Hepatocyte (in vitro differentiated cells): ENCODE measurements around the gene ANKRD28. TPM values are rescaled to one million over a fixed set of nuclear protein-coding genes. Genes with fewer than 3 reads are reported as not detected.

Experiments used
- DNase-seq: peaks from one replicate; pipeline ENCODE4 v3.0.0-alpha.2; 2016; ENCODE audit warnings: low spot score
- H2AFZ ChIP-seq: fragments of 200-600 bp; sonication (generic); 2 replicates; pipeline ENCODE4 v1.6.0; 2016; ENCODE audit warnings: antibody characterized with exemption, mild to moderate bottlenecking
- H3K27ac ChIP-seq: fragments of 200-600 bp; sonication (generic); 2 replicates; pipeline ENCODE4 v1.5.1; 2016; ENCODE audit warnings: mild to moderate bottlenecking
- H3K27me3 ChIP-seq: fragments of 200-600 bp; sonication (generic); 2 replicates; pipeline ENCODE4 v1.6.1; 2016
- H3K36me3 ChIP-seq: fragments of 200-600 bp; sonication (generic); replicated peaks from 2 replicates; pipeline ENCODE4 v1.5.1; 2016; ENCODE audit warnings: low read depth; ENCODE audit not compliant: insufficient read depth
- H3K4me1 ChIP-seq: fragments of 200-600 bp; sonication (generic); 2 replicates; pipeline ENCODE4 v1.5.1; 2016; ENCODE audit warnings: mild to moderate bottlenecking, moderate library complexity; ENCODE audit not compliant: insufficient read depth
- H3K4me2 ChIP-seq: fragments of 200-600 bp; sonication (generic); 2 replicates; pipeline ENCODE4 v1.6.0; 2016
- H3K4me3 ChIP-seq: fragments of 200-600 bp; sonication (generic); 2 replicates; pipeline ENCODE4 v1.5.1; 2016; ENCODE audit warnings: mild to moderate bottlenecking
- H3K79me2 ChIP-seq: fragments of 200-600 bp; sonication (generic); 2 replicates; pipeline ENCODE4 v1.6.0; 2017; ENCODE audit warnings: mild to moderate bottlenecking
- H3K9me2 ChIP-seq: fragments of 200-600 bp; sonication (generic); replicated peaks from 2 replicates; pipeline ENCODE4 v1.6.0; 2017; ENCODE audit warnings: mild to moderate bottlenecking; ENCODE audit not compliant: insufficient read depth
- H3K9me3 ChIP-seq: fragments of 200-600 bp; sonication (generic); 2 replicates; pipeline ENCODE4 v1.5.1; 2016; ENCODE audit warnings: low read depth, mild to moderate bottlenecking
- H4K20me1 ChIP-seq: fragments of 200-600 bp; sonication (generic); 2 replicates; pipeline ENCODE4 v1.6.0; 2016; ENCODE audit warnings: mild to moderate bottlenecking; ENCODE audit not compliant: insufficient read depth, poor library complexity, severe bottlenecking
- EZH2 ChIP-seq: fragments of 200-600 bp; sonication (generic); IDR thresholded peaks from 2 replicates; pipeline ENCODE4 v1.6.1; 2016; ENCODE audit warnings: antibody characterized with exemption, mild to moderate bottlenecking, borderline replicate concordance
- EZH2phosphoT487 ChIP-seq: fragments of 200-600 bp; sonication (generic); IDR thresholded peaks from one replicate; pipeline ENCODE4 v1.6.1; 2018; ENCODE audit warnings: antibody characterized with exemption, mild to moderate bottlenecking, low read depth, moderate library complexity; ENCODE audit not compliant: unreplicated experiment, severe bottlenecking
- WGBS: methylation state at CpG from one replicate; pipeline ENCODE4 v1.1.6; 2016; ENCODE audit warnings: low lambda C conversion rate; ENCODE audit errors: missing lambda C conversion rate; 5-methylcytosine and 5-hydroxymethylcytosine counted together
- polyA plus RNA-seq: library from polyadenylated mRNA; unstranded; fragments of >200 nt; fragmentation: Nextera tagmentation; extraction: Ambion mirVana; gene quantifications from 2 replicates; pipeline ENCODE4 v1.2.1, GENCODE V29; 2016
- total RNA-seq: library from RNA; depleted of rRNA; stranded (reverse); fragments of >200 nt; gene quantifications from 2 replicates; pipeline ENCODE4 v1.2.3, GENCODE V29; 2014
- TF ChIP-seq, protein P1 (sequence below): fragments of 200-600 bp; sonication (generic); IDR thresholded peaks from 2 replicates; pipeline ENCODE4 v1.5.1; 2016; ENCODE audit warnings: antibody characterized with exemption, mild to moderate bottlenecking; ENCODE audit not compliant: poor library complexity

ANKRD28 gene
- total and polyA plus RNA-seq, 2 experiments from 2014 or later: 12.3 to 40.6 TPM

DNA sequence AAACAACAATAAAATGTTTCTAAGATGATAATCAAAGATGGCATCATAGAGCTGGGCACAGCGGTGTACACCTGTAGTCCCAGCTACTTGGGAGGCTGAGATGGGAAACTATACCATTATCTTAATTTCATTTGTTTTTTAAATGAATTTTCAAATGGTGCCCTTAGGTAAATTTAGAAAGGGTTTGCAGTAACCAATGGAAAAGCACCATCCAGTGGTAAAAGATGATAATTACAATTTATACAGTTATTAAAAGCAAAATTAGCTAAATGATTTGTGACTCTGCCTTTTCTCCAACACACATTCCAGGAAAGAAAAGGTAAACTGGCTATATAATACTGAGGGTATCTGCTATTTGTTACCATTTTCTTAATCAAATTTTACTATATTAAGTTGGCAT lies 14.4 kb upstream of the ANKRD28 start:
- Histone ChIP-seq H3K9me2 (no peaks in the 10 kb centered on the region), H2AFZ (no peak overlapping the region), H4K20me1 (no peaks in the 10 kb centered on the region), H3K79me2 (peaks cover 43% of the 10 kb centered on the region), H3K27me3 (no peaks in the 10 kb centered on the region), H3K36me3 (no peaks in the 10 kb centered on the region), H3K4me1 (no peaks in the 10 kb centered on the region), H3K4me3 (no peak overlapping the region), H3K9me3 (no peaks in the 10 kb centered on the region), H3K27ac (no peak overlapping the region), H3K4me2 (no peak overlapping the region)
- TF ChIP-seq EZH2phosphoT487 (no peak), EZH2 (no peak)
- TF ChIP-seq, protein P1, sequence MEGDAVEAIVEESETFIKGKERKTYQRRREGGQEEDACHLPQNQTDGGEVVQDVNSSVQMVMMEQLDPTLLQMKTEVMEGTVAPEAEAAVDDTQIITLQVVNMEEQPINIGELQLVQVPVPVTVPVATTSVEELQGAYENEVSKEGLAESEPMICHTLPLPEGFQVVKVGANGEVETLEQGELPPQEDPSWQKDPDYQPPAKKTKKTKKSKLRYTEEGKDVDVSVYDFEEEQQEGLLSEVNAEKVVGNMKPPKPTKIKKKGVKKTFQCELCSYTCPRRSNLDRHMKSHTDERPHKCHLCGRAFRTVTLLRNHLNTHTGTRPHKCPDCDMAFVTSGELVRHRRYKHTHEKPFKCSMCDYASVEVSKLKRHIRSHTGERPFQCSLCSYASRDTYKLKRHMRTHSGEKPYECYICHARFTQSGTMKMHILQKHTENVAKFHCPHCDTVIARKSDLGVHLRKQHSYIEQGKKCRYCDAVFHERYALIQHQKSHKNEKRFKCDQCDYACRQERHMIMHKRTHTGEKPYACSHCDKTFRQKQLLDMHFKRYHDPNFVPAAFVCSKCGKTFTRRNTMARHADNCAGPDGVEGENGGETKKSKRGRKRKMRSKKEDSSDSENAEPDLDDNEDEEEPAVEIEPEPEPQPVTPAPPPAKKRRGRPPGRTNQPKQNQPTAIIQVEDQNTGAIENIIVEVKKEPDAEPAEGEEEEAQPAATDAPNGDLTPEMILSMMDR: peak; percentile 53
- peak; percentile 19 for DNase-seq
- WGBS: 100% methylated on average over 1 of the region's 1 CpG

DNA sequence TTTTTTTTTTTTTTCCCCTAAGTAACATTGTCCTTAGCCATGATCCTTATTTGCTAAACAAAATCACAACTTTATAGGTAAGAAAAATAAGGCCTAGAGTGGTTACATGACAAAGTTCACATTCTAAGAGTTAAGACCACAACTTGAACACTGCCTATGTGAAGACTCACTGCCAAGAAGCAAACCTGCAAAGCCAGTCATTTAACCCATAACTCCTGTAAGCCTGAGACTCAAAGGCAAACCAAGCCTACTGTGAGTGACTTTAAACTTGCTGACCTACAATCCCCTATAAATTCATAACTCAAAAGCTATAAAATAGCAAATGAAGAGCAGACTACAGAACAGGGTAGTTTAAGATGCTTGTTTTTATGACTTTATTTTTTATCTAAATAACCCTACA lies 12.9 kb upstream of the ANKRD28 start:
- Histone ChIP-seq H3K4me3 (no peak overlapping the region), H4K20me1 (no peaks in the 10 kb centered on the region), H3K27ac (no peak overlapping the region), H3K36me3 (no peaks in the 10 kb centered on the region), H3K4me1 (no peaks in the 10 kb centered on the region), H3K4me2 (no peak overlapping the region), H3K27me3 (no peaks in the 10 kb centered on the region), H3K9me3 (no peaks in the 10 kb centered on the region), H2AFZ (no peak overlapping the region), H3K9me2 (no peaks in the 10 kb centered on the region), H3K79me2 (peaks cover 37% of the 10 kb centered on the region)
- no peak for DNase-seq
- TF ChIP-seq, protein P1: no peak
- no peak for TF ChIP-seq EZH2
- TF ChIP-seq EZH2phosphoT487: no peak

DNA sequence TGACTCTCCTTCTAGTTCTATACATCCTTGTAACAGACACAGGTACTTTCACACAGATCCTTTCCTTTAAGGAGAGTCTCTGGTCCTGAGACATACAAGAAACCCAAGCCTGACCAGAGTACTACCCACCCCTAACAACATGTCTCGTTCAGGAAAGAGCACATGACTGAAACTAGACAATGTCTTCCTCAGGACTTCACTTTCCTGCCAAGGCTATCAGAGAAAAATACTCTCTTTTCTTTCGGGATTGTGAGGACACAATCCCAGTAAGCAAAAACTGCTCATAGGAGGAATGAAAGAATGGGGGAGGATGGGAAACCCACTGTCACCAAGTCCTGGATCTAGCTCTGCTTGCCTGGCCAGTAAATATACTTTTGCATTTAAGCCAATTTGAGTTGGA lies 11.5 kb upstream of the ANKRD28 start:
- peaks cover 6% of the 10 kb centered on the region for H3K4me1 ChIP-seq
- whole genome bisulfite sequencing: 93% methylated on average over 2 of the region's 2 CpGs
- H3K27me3 ChIP-seq: no peaks in the 10 kb centered on the region
- no peak overlapping the region for H2AFZ ChIP-seq
- H3K4me2 ChIP-seq: no peak overlapping the region
- peaks cover 25% of the 10 kb centered on the region for H3K79me2 ChIP-seq
- no peak overlapping the region for H3K4me3 ChIP-seq
- H3K36me3 ChIP-seq: no peaks in the 10 kb centered on the region
- H3K27ac ChIP-seq: no peak overlapping the region
- no peak for DNase-seq
- TF ChIP-seq EZH2 (no peak), EZH2phosphoT487 (no peak)
- TF ChIP-seq, protein P1: no peak
- H4K20me1 ChIP-seq: no peaks in the 10 kb centered on the region
- no peaks in the 10 kb centered on the region for H3K9me2 ChIP-seq
- H3K9me3 ChIP-seq: no peaks in the 10 kb centered on the region

DNA sequence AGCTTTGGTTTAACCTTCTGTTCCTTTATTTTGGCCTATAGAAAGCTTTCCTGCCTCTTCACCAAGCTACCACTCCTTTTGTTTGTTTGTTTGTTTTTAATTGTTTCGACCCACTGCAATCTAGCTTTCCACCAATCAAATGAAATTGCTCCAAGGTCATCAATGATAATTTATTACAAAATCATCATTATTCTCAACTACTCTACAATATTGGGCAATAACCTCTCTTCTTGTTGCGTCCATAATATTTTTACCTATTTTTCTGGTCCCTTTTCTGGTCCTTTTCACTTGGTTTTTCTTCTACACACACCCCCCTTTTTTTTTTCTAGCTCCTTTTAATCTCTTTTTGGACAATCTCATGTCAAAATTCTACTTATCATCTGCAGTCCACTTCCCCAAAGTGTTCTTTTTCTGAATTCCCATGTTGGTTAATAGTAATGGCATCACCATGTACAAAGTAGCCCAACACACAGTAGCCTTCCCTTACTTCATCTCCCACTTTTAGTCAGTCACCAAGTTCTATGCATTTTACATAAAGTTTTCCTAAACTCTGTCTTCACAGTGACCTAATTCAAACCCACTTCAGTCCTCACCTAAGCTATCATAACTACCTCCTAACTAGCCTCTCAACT lies 11.0 kb upstream of the ANKRD28 start:
- no peak for TF ChIP-seq EZH2phosphoT487

More for the DNA sequence above, 11.0 kb upstream of the ANKRD28 start:
- no peaks in the 10 kb centered on the region for H3K9me3 ChIP-seq
- no peak overlapping the region for H3K4me3 ChIP-seq
- WGBS: 97% methylated on average over 2 of the region's 2 CpGs
- peaks cover 6% of the 10 kb centered on the region for H3K4me1 ChIP-seq
- H2AFZ ChIP-seq: no peak overlapping the region
- H3K27ac ChIP-seq: no peak overlapping the region
- H3K4me2 ChIP-seq: no peak overlapping the region
- H3K27me3 ChIP-seq: no peaks in the 10 kb centered on the region
- no peaks in the 10 kb centered on the region for H3K36me3 ChIP-seq
- DNase-seq: no peak
- H3K9me2 ChIP-seq: no peaks in the 10 kb centered on the region
- no peaks in the 10 kb centered on the region for H4K20me1 ChIP-seq
- H3K79me2 ChIP-seq: peaks cover 23% of the 10 kb centered on the region
